H1 (cell line): Measurements from ENCODE around the gene KLF6. TPM values are rescaled to one million over a fixed set of nuclear protein-coding genes. Genes with fewer than 3 reads are reported as not detected.

Experiments
- CTCF ChIA-PET: fragments of 300-600 bp; sonication (Branson Sonifier 250); formaldehyde crosslinking; loops from one replicate; lab custom pipeline; 2021; ENCODE audit not compliant: partially characterized antibody; lab: Charles Lee
- POLR2A ChIA-PET: fragments of 300-600 bp; sonication (Branson Sonifier 250); formaldehyde crosslinking; loops from one replicate; lab custom pipeline; 2021; ENCODE audit warnings: inconsistent platforms; ENCODE audit not compliant: partially characterized antibody; lab: Charles Lee
- DNase-seq, 2 experiments: peaks; one replicate each; pipeline versions ENCODE4 v3.0.0 to v3.0.0-alpha.2; 2010 to 2022; ENCODE audit warnings: low spot score in 2 of 2, low read depth in 1 of 2, mixed read lengths in 1 of 2
- FAIRE-seq: peaks from 2 replicates; lab custom pipeline; 2011; peaks lifted over from hg19 to GRCh38; lab: Jason Lieb, UNC
- H2AFZ ChIP-seq: 2 replicates; pipeline ENCODE4 v1.8.1; 2012; ENCODE audit warnings: low read length, inconsistent platforms
- H2AK5ac ChIP-seq: 2 replicates; pipeline ENCODE4 v1.6.1; 2013; ENCODE audit warnings: low read depth, low read length
- H2BK120ac ChIP-seq: replicated peaks from 2 replicates; pipeline ENCODE3; 2013; ENCODE audit warnings: low read depth, low read length, inconsistent platforms
- H2BK12ac ChIP-seq: 2 replicates; pipeline ENCODE4 v1.6.1; 2013; ENCODE audit warnings: low read depth, low read length
- H2BK15ac ChIP-seq: 2 replicates; pipeline ENCODE4 v1.6.1; 2013; ENCODE audit warnings: low read length
- H2BK20ac ChIP-seq: 2 replicates; pipeline ENCODE4 v1.6.1; 2013; ENCODE audit warnings: low read length
- H2BK5ac ChIP-seq: 2 replicates; pipeline ENCODE4 v1.6.1; 2013; ENCODE audit warnings: low read depth, low read length
- H3K14ac ChIP-seq: 2 replicates; pipeline ENCODE4 v1.6.1; 2013; ENCODE audit warnings: inconsistent platforms; ENCODE audit not compliant: insufficient read length
- H3K18ac ChIP-seq: 2 replicates; pipeline ENCODE4 v1.6.1; 2013; ENCODE audit warnings: low read length; ENCODE audit errors: extremely low read depth
- H3K23ac ChIP-seq: 2 replicates; pipeline ENCODE4 v1.6.1; 2013; ENCODE audit warnings: inconsistent platforms; ENCODE audit not compliant: insufficient read length
- H3K23me2 ChIP-seq: 2 replicates; pipeline ENCODE4 v1.6.1; 2013; ENCODE audit warnings: low read depth, low read length
- H3K27ac ChIP-seq: 2 replicates; pipeline ENCODE4 v1.6.1; 2011; ENCODE audit warnings: low read depth, low read length, inconsistent platforms
- H3K27me3 ChIP-seq, 4 experiments: replicated peaks in 1 of 4; 1 replicate in 1 of 4; 2 replicates in 3 of 4; pipeline versions ENCODE4 v1.6.1 to v1.8.1; 2011 to 2013; ENCODE audit warnings: low read length in 3 of 4, mild to moderate bottlenecking in 3 of 4, inconsistent platforms in 2 of 4, mixed read lengths in 2 of 4, moderate library complexity in 1 of 4; ENCODE audit not compliant: control insufficient read depth in 3 of 4, insufficient read depth in 3 of 4; ENCODE audit errors: extremely low read depth in 1 of 4
- H3K36me3 ChIP-seq, 4 experiments: 2 replicates each; pipeline versions ENCODE4 v1.6.1 to v1.8.1; 2011 to 2013; ENCODE audit warnings: mild to moderate bottlenecking in 4 of 4, low read length in 3 of 4, moderate library complexity in 2 of 4, control low read depth in 1 of 4, inconsistent platforms in 1 of 4; ENCODE audit not compliant: insufficient read depth in 4 of 4, control insufficient read depth in 2 of 4
- H3K4ac ChIP-seq: replicated peaks from 2 replicates; pipeline ENCODE3; 2013; ENCODE audit warnings: low read length, low read depth, mixed read lengths, inconsistent platforms; ENCODE audit not compliant: insufficient read length
- H3K4me1 ChIP-seq, 4 experiments: replicated peaks in 1 of 4; 1 replicate in 1 of 4; 2 replicates in 3 of 4; pipeline versions ENCODE4 v1.6.1 to v1.8.1; 2011 to 2013; ENCODE audit warnings: low read length in 3 of 4, inconsistent platforms in 2 of 4, mixed read lengths in 1 of 4; ENCODE audit not compliant: insufficient read depth in 4 of 4, control insufficient read depth in 3 of 4
- H3K4me2 ChIP-seq, 2 experiments: 2 replicates each; pipeline versions ENCODE4 v1.6.1 to v1.8.1; 2011 to 2013; ENCODE audit warnings: low read depth in 2 of 2, low read length in 2 of 2, control low read depth in 1 of 2, inconsistent platforms in 1 of 2, mild to moderate bottlenecking in 1 of 2; ENCODE audit not compliant: insufficient read depth in 1 of 2
- H3K4me3 ChIP-seq, 4 experiments: fragments of 200-600, 300-600 bp in 1 of 4; sonication (generic), shearing (Covaris generic), sonication (Bioruptor Twin) in 1 of 4; 2 replicates each; pipeline versions ENCODE4 v1.5.1 to v1.8.1; 2011 to 2016; ENCODE audit warnings: low read length in 4 of 4, low read depth in 3 of 4, control low read depth in 2 of 4, inconsistent platforms in 2 of 4, mild to moderate bottlenecking in 2 of 4, mixed read lengths in 1 of 4, moderate library complexity in 1 of 4; ENCODE audit not compliant: insufficient read depth in 2 of 4; ENCODE audit errors: extremely low read depth in 1 of 4
- H3K56ac ChIP-seq: replicated peaks from 2 replicates; pipeline ENCODE3; 2013; ENCODE audit warnings: low read depth, mild to moderate bottlenecking, mixed read lengths, low read length, inconsistent platforms; ENCODE audit not compliant: insufficient read length
- H3K79me1 ChIP-seq: 2 replicates; pipeline ENCODE4 v1.6.1; 2013; ENCODE audit warnings: low read depth, low read length, control low read depth
- H3K79me2 ChIP-seq, 2 experiments: 2 replicates each; pipeline versions ENCODE4 v1.6.1 to v1.8.1; 2012 to 2013; ENCODE audit warnings: low read length in 2 of 2, mild to moderate bottlenecking in 2 of 2, inconsistent platforms in 1 of 2; ENCODE audit not compliant: insufficient read depth in 2 of 2, control insufficient read depth in 1 of 2
- H3K9ac ChIP-seq, 4 experiments: replicated peaks in 1 of 4; 1 replicate in 1 of 4; 2 replicates in 3 of 4; pipeline versions ENCODE4 v1.6.1 to v1.8.1; 2011 to 2013; ENCODE audit warnings: low read depth in 3 of 4, low read length in 3 of 4, control low read depth in 2 of 4, mild to moderate bottlenecking in 2 of 4, moderate library complexity in 2 of 4, inconsistent platforms in 1 of 4; ENCODE audit errors: extremely low read depth in 1 of 4
- H3K9me3 ChIP-seq, 2 experiments: 2 replicates each; pipeline versions ENCODE4 v1.6.1 to v1.8.1; 2012 to 2013; ENCODE audit warnings: mild to moderate bottlenecking in 2 of 2, moderate library complexity in 2 of 2, control low read depth in 1 of 2, inconsistent platforms in 1 of 2, low read depth in 1 of 2, low read length in 1 of 2, mixed read lengths in 1 of 2; ENCODE audit not compliant: insufficient read depth in 2 of 2
- H4K20me1 ChIP-seq, 2 experiments: replicated peaks in 1 of 2; 2 replicates each; pipeline versions ENCODE3 to v1.8.1; 2011 to 2013; ENCODE audit warnings: inconsistent platforms in 2 of 2, low read length in 2 of 2, mild to moderate bottlenecking in 1 of 2; ENCODE audit not compliant: insufficient read depth in 2 of 2, control insufficient read depth in 1 of 2
- H4K5ac ChIP-seq: 2 replicates; pipeline ENCODE4 v1.6.1; 2013; ENCODE audit warnings: low read length, low read depth, mixed read lengths, inconsistent platforms; ENCODE audit not compliant: insufficient read length
- H4K8ac ChIP-seq: 2 replicates; pipeline ENCODE4 v1.8.0; 2013; ENCODE audit warnings: mild to moderate bottlenecking, moderate library complexity, low read length, inconsistent platforms; ENCODE audit not compliant: insufficient read depth; ENCODE audit errors: extremely low read depth
- H4K91ac ChIP-seq: replicated peaks from 2 replicates; pipeline ENCODE3; 2013; ENCODE audit warnings: low read length, mixed read lengths, inconsistent platforms; ENCODE audit not compliant: insufficient read length
- BACH1 ChIP-seq: IDR thresholded peaks from 2 replicates; pipeline ENCODE4 v1.6.1; 2012; ENCODE audit warnings: low read length, improper control_type of control experiment
- EP300 ChIP-seq, 2 experiments: IDR thresholded peaks; 1 replicate in 1 of 2; 2 replicates in 1 of 2; pipeline ENCODE4 v1.6.1; 2011 to 2012; ENCODE audit warnings: low read depth in 2 of 2, low read length in 2 of 2, mild to moderate bottlenecking in 2 of 2, borderline replicate concordance in 1 of 2, inconsistent platforms in 1 of 2, moderate library complexity in 1 of 2
- JUN ChIP-seq: IDR thresholded peaks from 2 replicates; pipeline ENCODE4 v1.6.1; 2011; ENCODE audit warnings: low read depth, mild to moderate bottlenecking, improper control_type of control experiment, low read length
- SP1 ChIP-seq: IDR thresholded peaks from 2 replicates; pipeline ENCODE4 v1.6.1; 2011; ENCODE audit warnings: low read depth, low read length
- SRF ChIP-seq: IDR thresholded peaks from 2 replicates; pipeline ENCODE4 v1.6.1; 2011; ENCODE audit warnings: mild to moderate bottlenecking, low read depth, low read length, moderate library complexity
- WGBS, 2 experiments: shearing (Covaris generic) in 1 of 2; methylation state at CpG; one replicate each; pipeline versions ENCODE4 v1.1.6 to v1.1.7; 2013 to 2015; ENCODE audit warnings: low lambda C conversion rate in 2 of 2, mixed read lengths in 2 of 2, inconsistent platforms in 1 of 2, low coverage in 1 of 2, missing lambda C conversion rate in 1 of 2; ENCODE audit not compliant: insufficient replicate concordance in 2 of 2, insufficient coverage in 1 of 2, insufficient read length in 1 of 2; ENCODE audit errors: extremely low coverage in 1 of 2, missing lambda C conversion rate in 1 of 2; 5-methylcytosine and 5-hydroxymethylcytosine counted together
- polyA plus RNA-seq, 7 experiments: library from polyadenylated mRNA; depleted of rRNA in 3 of 7; stranded (reverse) in 5 of 7; unstranded in 2 of 7; fragments of >200 nt in 5 of 7; fragments of 200-250 nt in 2 of 7; gene quantifications; 1 replicate in 5 of 7; 2 replicates in 1 of 7; 4 replicates in 1 of 7; pipeline versions ENCODE4 v1.2.1 to v1.2.3, GENCODE V29; 2011 to 2013; ENCODE audit warnings: missing spikeins in 2 of 7, mixed read lengths in 2 of 7
- total RNA-seq: library from RNA; stranded (reverse); fragmentation: NEBNext Ultra II Directional; extraction: Animal tissue kit (Norgen Biotek cat#: 25700); gene quantifications from 2 replicates; pipeline ENCODE4 v1.2.1, GENCODE V29; 2021

KLF6 gene
- total and polyA plus RNA-seq, 2 of the 8 experiments (the other 6 are each of a cell fraction or from before 2014, with no cell fraction given), result 5.7 to 19.5 TPM

DNA sequence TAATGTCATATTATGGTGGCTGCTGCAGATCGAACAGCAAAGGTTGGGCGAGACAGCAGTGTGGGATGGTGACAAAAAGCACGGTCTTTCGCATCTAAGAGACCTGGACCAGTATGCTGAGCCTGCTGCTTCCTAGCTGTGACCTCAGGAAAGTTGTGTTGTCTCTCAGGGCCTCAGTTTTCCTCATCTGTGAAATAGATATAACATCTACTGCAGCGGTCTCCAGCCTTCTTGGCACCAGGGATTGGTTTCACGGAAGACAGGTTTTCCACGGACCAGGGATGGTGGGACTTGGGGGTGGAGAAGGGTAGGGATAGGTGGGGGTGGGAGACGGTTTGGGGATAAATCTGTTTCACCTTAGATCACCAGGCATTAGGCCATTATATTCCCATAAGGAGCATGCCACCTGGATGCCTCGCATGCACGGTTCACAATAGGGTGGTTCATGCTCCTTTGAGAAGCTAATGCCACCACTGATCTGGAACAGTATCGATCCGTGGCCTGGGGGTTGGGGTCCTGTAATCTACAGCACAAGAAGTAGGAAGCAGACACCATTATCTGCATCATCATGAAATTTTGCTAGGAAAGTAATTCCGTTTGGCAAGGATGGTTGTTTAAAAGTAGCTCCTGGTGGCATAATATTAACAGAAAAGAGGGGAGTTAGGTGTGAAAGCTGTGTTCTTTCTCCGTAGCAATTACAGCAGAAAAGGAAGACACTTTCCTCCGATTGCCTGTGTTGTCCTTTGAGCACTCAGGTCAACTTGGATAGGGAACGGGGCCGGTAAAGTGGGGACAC is 10.8 kb downstream of the KLF6 start:
- peaks cover 0 to 2% of the 10 kb centered on the region in 2 experiments for H4K20me1 ChIP-seq
- H3K4me1 ChIP-seq, result peaks cover 0 to 10% (median 5%) of the 10 kb centered on the region in 4 experiments; a peak in 6 of 7 replicates
- no peak overlapping the region for H2BK12ac ChIP-seq
- no peak overlapping the region for H3K27ac ChIP-seq
- no peak for FAIRE-seq
- no peak overlapping the region for H2BK120ac ChIP-seq
- H3K9me3 ChIP-seq, result no peaks in the 10 kb centered on the region
- H4K91ac ChIP-seq, result no peak overlapping the region
- H2AK5ac ChIP-seq, result no peak overlapping the region
- H3K4me3 ChIP-seq, result no peak overlapping the region
- H3K27me3 ChIP-seq, result no peaks in the 10 kb centered on the region
- no peak for DNase-seq
- no peak overlapping the region for H3K56ac ChIP-seq
- no peak overlapping the region for H3K4ac ChIP-seq
- peaks cover 5 to 25% (median 18%) of the 10 kb centered on the region in 4 experiments for H3K36me3 ChIP-seq
- H3K14ac ChIP-seq, result no peak overlapping the region
- no peak overlapping the region for H4K5ac ChIP-seq
- H2BK15ac ChIP-seq, result no peak overlapping the region
- no peaks in the 10 kb centered on the region; the same call in 1 of the 2 replicates for H3K79me1 ChIP-seq
- no peak overlapping the region for H3K9ac ChIP-seq
- H3K18ac ChIP-seq, result no peak overlapping the region
- no peak overlapping the region for H2BK20ac ChIP-seq
- WGBS, 2 experiments, result 89% methylated on average over 14 of the region's 17 CpGs; no CpG with 5 or more reads in 1 of the 2 experiments
- peaks cover 0 to 8% of the 10 kb centered on the region in 2 experiments; a peak in 1 of 4 replicates for H3K79me2 ChIP-seq
- H3K4me2 ChIP-seq, result no peak overlapping the region
- TF ChIP-seq SRF (no peak), JUN (no peak), BACH1 (no peak), EP300 (IDR thresholded peaks at IDR 0.05; ENCODE audit: borderline replicate concordance in 1 of 2, low read depth in 2 of 2, low read length in 2 of 2) (no peak), SP1 (no peak)
- no peak overlapping the region for H2BK5ac ChIP-seq
- no peak overlapping the region for H4K8ac ChIP-seq
- CTCF ChIA-PET, result interaction anchor here (1.1 kb wide), 1 partner anchor 29 kb away, joined by 4 read pairs; no protein-coding TSS in a partner anchor
- POLR2A ChIA-PET, result interaction anchor here (1.6 to 4.4 kb wide), 3 partner anchors 9 to 114 kb away, joined by 3 to 43 read pairs (median 12); partner anchors contain the start of gene KLF6
- H3K23me2 ChIP-seq, result no peaks in the 10 kb centered on the region
- H3K23ac ChIP-seq, result no peak overlapping the region
- H2AFZ ChIP-seq, result no peak overlapping the region
